GM06990 (cell line): ENCODE results near the gene SMC2.

Experiments
- DNase-seq: peaks from one replicate; pipeline ENCODE4 v3.0.0-alpha.2; 2011; ENCODE audit not compliant: insufficient read length; ENCODE audit errors: extremely low read depth
- H3K27me3 ChIP-seq: replicated peaks from 2 replicates; pipeline ENCODE4 v1.6.0; 2011; ENCODE audit warnings: low read length; ENCODE audit not compliant: control insufficient read depth, insufficient read depth
- H3K36me3 ChIP-seq: 2 replicates; pipeline ENCODE4 v1.5.1; 2011; ENCODE audit warnings: low read length; ENCODE audit not compliant: control insufficient read depth, insufficient read depth
- H3K4me3 ChIP-seq: replicated peaks from 2 replicates; pipeline ENCODE4 v1.5.1; 2011; ENCODE audit warnings: low read depth, mild to moderate bottlenecking, control low read depth, low read length
- CTCF ChIP-seq: IDR thresholded peaks from 2 replicates; pipeline ENCODE4 v1.5.1; 2011; ENCODE audit warnings: low read length, control low read depth, mild to moderate bottlenecking, inconsistent platforms; ENCODE audit not compliant: insufficient read depth, poor library complexity, severe bottlenecking

Gene SMC2

DNA sequence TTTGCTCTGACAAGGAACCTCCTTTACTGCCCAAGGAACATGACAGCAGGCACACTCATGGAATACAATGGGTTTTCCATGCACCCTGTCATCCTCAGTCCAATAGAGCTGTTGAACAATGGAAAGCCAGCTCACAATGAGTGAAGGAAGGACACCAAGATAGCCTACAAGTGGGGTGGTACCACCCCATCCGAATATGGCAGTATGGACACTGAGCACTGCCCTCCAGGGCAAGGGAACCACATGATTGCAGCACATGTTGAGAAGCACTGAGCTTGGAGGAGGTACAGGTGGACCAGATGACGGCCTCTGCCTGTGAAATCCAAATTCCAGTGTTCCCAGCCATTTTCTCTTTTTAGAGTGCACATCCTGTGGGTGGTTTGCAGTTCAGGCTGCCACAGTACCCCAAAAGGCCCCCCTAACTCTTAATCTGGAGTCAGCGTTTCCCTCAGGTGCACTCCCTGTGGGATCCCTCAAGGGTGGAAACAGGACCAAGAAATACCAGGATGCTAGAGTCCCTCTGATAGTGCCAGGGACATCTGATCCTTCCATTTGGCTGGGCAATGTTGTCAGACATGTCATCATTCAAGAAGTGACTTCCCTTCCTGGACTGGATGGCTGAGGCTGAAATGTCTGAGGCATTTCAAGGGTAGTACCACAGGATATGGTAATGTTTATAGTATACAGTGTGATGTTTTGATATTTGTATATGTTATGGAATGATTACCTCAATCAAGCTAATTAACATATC, 48.9 kb downstream of the SMC2 start:
- no peak for TF ChIP-seq CTCF
- no peak overlapping the region for H3K4me3 ChIP-seq
- DNase-seq = no peak
- no peaks in the 10 kb centered on the region for H3K27me3 ChIP-seq
- H3K36me3 ChIP-seq = peaks cover 2% of the 10 kb centered on the region

DNA sequence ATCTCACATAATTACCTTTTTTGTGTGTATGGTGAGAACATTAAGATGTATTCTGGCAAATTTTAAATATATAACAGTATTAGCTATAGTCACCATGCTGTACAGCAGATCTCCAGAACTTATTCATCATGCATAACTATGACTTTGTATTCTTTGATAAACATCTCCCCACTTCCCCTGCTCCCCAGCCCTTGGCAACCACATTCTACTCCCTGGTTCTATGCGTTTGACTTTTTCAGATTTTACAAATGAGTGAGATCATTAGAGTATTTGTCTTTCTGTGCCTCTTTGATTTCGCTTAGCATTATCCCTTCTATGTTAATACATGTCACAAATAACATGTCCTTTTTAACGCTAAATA, 49.4 kb downstream of the SMC2 start:
- no peak for DNase-seq
- H3K36me3 ChIP-seq = peaks cover 2% of the 10 kb centered on the region
- no peak overlapping the region for H3K4me3 ChIP-seq
- no peaks in the 10 kb centered on the region for H3K27me3 ChIP-seq
- TF ChIP-seq CTCF = no peak

DNA sequence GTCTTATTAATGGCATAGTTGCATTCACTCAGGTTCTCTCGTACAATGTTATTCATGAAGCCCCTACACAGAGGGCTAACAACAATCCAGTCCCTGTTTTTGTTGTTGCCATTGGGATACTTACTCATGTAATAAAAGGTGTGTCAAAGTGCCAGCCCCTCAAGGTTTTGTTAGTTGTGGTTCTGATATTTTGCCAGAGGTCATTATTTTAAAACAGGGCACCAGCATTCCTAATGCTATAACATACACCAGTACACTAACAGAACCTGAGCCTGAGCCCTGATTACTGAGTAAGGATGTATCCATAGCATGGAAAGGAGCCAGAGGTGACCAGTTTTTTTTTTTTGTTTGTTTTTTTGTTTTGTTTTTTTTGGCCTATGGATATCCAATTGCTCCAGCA, 50.2 kb downstream of the SMC2 start:
- H3K36me3 ChIP-seq = peaks cover 2% of the 10 kb centered on the region
- DNase-seq = no peak

DNA sequence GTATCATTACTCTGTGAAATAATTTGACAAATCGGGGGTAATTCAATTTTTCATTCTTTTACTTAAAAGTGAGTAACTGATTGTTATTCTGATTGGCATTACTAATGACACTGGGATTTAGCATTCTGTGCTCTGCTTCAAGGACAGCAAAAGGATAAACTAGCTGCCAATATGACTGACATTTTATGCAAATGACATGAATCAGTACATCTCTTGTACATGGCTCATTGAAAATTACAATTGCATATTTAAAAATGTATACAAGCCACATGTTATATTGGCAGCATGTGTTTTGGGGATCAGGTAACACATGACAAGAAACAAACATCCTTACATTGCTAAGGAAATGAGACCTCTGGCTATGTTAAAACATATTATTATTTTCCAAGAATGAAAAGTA, 79.0 kb downstream of the SMC2 start:
- DNase-seq = no peak
- H3K36me3 ChIP-seq = no peaks in the 10 kb centered on the region
- TF ChIP-seq CTCF = no peak

More for the DNA sequence above, 50.2 kb downstream of the SMC2 start:
- H3K27me3 ChIP-seq = no peaks in the 10 kb centered on the region
- H3K4me3 ChIP-seq = no peak overlapping the region
- no peak for TF ChIP-seq CTCF

DNA sequence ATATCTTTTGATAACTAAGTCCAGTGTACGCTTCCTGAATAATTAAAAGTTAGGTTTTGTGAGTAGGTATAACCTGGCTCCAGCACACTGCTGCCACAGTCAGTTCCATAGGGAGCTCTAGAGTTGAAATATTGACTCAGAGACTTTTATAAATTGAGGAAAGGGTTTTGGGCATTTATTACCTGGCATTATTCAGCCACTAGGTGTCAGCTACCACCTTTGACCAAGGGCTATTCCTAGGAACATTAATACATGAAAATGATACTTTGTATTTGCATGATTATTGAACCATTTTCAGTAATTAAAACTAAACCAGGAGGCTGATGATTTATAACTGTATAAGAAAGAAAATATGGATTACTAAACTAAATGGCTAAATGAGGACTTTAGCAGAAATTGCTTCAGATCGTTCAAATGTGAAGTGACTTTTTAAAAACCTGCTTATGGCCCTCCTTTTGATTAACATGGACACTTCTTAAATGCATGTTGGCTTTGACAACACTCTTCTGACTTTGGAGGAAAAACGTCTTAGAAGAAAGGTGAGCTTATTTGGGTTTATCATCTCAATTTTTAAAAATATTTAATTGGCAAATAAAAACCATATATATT, 83.0 kb downstream of the SMC2 start:
- peak; percentile 45 for TF ChIP-seq CTCF
- Histone ChIP-seq H3K4me3 (no peak overlapping the region), H3K36me3 (no peaks in the 10 kb centered on the region), H3K27me3 (no peaks in the 10 kb centered on the region)
- DNase-seq = no peak

More for the DNA sequence above, 79.0 kb downstream of the SMC2 start:
- Histone ChIP-seq H3K27me3 (no peaks in the 10 kb centered on the region), H3K4me3 (no peak overlapping the region)

DNA sequence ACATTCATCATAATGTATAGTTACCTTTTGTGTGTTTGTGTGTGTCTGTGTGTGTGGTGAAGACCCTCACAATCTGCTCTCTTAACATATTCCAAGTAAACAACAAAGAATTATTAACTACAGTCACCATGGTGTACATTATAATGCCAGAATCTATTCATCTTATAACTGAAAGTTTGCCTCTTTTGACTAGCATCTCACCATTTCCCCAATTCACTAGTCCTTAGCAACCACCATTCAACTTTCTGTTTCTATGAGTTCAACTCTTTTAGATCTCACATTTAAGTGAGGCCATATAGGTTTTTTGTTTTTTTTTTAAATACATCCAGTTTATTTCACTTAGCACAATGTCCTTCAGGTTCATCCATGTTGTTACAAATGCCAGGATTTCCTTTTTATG, 83.6 kb downstream of the SMC2 start:
- H3K36me3 ChIP-seq = no peaks in the 10 kb centered on the region
- no peak for TF ChIP-seq CTCF
- H3K27me3 ChIP-seq = no peaks in the 10 kb centered on the region
- DNase-seq = no peak
- H3K4me3 ChIP-seq = no peak overlapping the region
